NB4 (cell line): Measurements from ENCODE around the gene ZNF101.

Experiments used
- DNase-seq: peaks from one replicate; pipeline ENCODE4 v3.0.0; 2010; ENCODE audit warnings: low read depth
- H3K4me3 ChIP-seq: one replicate; pipeline ENCODE4 v1.5.1; 2011; ENCODE audit warnings: mild to moderate bottlenecking, low read depth, low read length, moderate library complexity
- MAX ChIP-seq: IDR thresholded peaks from 2 replicates; pipeline ENCODE4 v1.6.1; 2011; ENCODE audit warnings: low read depth, low read length
- MYC ChIP-seq: IDR thresholded peaks from 2 replicates; pipeline ENCODE4 v1.6.1; 2011; ENCODE audit warnings: low read depth, low read length
- POLR2A ChIP-seq: IDR thresholded peaks from 2 replicates; pipeline ENCODE4 v1.6.1; 2011; ENCODE audit warnings: mild to moderate bottlenecking; ENCODE audit not compliant: insufficient read length; ENCODE audit errors: extremely low read depth
- TF ChIP-seq, protein P1 (sequence below): IDR thresholded peaks from one replicate; pipeline ENCODE4 v1.5.1; 2012; ENCODE audit warnings: low read depth, low read length

The ZNF101 gene

DNA sequence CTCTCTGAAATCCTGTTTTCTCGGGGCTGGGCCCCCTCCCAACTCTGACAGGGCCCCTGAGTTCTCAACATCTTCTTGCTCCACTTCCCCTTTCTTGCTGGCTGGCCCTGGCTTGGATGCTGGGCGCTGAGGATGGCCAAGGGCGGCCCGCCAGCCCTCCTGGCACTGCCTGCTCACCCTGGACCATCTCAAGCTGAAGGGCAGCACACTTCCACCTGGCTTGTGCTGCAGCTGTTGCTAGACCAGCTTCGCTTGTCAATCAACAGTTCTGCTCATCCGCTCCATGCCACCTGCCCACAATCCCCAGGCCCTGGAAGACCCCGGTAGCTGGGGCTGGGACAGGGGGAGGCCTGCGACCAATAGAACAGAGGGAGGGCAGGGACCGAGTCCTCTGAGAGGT lies 18.3 kb upstream of the ZNF101 start:
- H3K4me3 ChIP-seq = no peak overlapping the region
- TF ChIP-seq POLR2A (no peak), MYC (no peak), MAX (no peak)
- peak; percentile 28 for DNase-seq

GRCh38 chr19:19651076-19651475 lies 17.6 kb upstream of the ZNF101 start:
- H3K4me3 ChIP-seq = no peak overlapping the region
- TF ChIP-seq POLR2A (no peak), MAX (no peak), MYC (no peak)
- TF ChIP-seq, protein P1, sequence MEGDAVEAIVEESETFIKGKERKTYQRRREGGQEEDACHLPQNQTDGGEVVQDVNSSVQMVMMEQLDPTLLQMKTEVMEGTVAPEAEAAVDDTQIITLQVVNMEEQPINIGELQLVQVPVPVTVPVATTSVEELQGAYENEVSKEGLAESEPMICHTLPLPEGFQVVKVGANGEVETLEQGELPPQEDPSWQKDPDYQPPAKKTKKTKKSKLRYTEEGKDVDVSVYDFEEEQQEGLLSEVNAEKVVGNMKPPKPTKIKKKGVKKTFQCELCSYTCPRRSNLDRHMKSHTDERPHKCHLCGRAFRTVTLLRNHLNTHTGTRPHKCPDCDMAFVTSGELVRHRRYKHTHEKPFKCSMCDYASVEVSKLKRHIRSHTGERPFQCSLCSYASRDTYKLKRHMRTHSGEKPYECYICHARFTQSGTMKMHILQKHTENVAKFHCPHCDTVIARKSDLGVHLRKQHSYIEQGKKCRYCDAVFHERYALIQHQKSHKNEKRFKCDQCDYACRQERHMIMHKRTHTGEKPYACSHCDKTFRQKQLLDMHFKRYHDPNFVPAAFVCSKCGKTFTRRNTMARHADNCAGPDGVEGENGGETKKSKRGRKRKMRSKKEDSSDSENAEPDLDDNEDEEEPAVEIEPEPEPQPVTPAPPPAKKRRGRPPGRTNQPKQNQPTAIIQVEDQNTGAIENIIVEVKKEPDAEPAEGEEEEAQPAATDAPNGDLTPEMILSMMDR = no peak
- DNase-seq = no peak

DNA sequence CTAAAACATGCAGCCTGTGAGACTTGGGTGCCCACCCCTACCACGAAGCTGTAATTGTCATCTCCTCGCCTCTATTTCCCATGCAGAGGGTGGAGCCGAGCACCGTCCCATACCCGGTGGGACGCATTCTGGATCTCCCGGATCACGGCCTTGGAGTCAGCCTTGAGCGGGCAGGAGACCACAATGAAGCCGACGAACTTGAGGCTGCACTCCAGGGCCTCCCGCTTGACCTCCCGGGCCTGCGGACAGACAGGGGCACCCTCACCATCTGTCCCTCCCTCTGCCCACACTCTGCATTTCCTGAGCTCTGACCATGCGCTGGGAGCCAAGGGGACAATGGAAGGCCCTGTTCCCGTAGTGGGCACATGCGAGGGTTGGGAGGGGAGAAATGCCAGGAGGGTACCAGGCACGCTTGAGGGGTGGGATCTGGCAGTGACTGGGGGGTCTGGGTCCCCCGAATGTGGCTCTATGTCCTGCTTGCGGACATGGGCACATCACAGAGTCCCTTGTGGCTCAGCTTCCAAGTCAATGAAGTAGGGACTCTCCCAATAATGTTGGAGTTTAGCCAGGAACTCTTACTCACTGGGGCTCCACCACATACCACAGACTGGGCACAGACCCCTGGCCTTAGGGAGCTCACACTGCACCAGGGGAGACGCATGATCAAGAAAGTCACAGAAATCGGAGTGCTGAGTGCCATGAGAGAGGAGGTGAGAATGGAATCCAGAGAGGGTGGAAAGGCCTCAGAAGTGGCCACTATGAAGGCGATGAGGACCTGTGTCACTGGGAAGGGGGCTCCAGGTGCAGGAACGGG lies 15.9 kb upstream of the ZNF101 start:
- TF ChIP-seq, protein P1 = no peak
- TF ChIP-seq POLR2A = no peak
- TF ChIP-seq MYC = no peak
- no peak for TF ChIP-seq MAX
- no peak for DNase-seq
- H3K4me3 ChIP-seq = no peak overlapping the region

GRCh38 chr19:19653597-19654147 lies 15.0 kb upstream of the ZNF101 start:
- TF ChIP-seq POLR2A (no peak), MAX (no peak), MYC (no peak)
- TF ChIP-seq, protein P1 = no peak

DNA sequence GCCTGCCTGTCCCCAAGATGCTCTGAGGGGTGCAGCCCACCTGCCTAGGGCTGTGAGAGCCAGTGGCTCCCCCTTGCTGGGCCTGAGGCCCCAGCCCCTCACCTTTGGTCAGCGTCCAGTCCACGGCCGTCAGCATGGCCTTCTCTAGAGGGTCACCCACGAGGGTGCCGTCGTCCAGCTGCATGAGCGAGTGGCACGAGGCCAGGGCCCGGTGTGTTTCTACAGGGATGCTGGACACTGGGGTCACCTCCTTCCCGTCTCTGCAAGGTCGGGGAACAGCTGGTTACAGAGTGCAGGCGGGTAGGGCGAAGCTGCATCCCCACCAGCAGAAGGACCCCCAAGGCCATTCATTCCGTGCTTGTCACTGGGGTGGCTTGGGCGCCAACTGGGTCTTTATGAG lies 14.2 kb upstream of the ZNF101 start:
- DNase-seq = no peak
- H3K4me3 ChIP-seq = no peak overlapping the region
- TF ChIP-seq POLR2A (no peak), MAX (no peak), MYC (no peak)
- TF ChIP-seq, protein P1 = no peak

More at GRCh38 chr19:19653597-19654147, 15.0 kb upstream of the ZNF101 start:
- no peak overlapping the region for H3K4me3 ChIP-seq
- DNase-seq = no peak

DNA sequence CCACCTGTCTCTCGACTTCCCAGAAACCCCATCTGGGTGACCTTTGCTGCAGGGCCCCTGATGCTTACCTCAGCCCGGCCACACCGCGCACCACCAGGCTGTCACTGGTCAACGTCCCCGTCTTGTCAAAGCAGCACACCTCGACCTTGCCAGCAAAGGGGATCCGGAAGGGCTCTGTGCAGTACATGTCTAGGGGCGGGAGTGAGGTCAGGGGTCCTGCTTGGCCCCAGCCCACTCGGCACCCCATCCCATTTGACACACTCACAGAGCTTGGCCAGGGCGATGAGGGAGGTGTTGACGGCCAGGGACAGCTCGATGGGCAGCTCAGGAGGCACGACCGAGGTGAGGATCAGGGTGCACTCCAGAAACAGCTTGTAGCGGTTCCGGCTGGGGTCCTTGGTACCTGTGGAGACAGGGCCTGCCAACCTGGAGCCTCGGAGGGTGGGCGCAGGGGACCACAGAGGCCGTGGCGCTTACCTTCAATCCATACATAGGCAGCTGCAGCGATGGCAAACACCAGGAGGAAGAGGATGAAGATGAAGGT lies 13.5 kb upstream of the ZNF101 start:
- TF ChIP-seq POLR2A = no peak
- TF ChIP-seq, protein P1 = no peak
- no peak for TF ChIP-seq MAX
- no peak for TF ChIP-seq MYC
- H3K4me3 ChIP-seq = no peak overlapping the region
- no peak for DNase-seq
